VCaP (cell line): ENCODE measurements around the gene P2RY2.
"Not testable (repeated sequence)": the region's sequence is repeated elsewhere in the genome, so short reads cannot be mapped to it uniquely, and the experiment has no call there.

ENCODE experiments used
- H3K27ac ChIP-seq: fragments of 450-650 bp; 2 replicates; pipeline ENCODE4 v1.5.1; 2017
- TF ChIP-seq, protein P1 (sequence below): fragments of 450-650 bp; conservative IDR thresholded peaks from 2 replicates; pipeline ENCODE4 v1.5.1; 2017; ENCODE audit warnings: mild to moderate bottlenecking, moderate library complexity

P2RY2 gene

GRCh38 chr11:73230931-73231330 is 12.8 kb downstream of the P2RY2 start:
- TF ChIP-seq, protein P1, sequence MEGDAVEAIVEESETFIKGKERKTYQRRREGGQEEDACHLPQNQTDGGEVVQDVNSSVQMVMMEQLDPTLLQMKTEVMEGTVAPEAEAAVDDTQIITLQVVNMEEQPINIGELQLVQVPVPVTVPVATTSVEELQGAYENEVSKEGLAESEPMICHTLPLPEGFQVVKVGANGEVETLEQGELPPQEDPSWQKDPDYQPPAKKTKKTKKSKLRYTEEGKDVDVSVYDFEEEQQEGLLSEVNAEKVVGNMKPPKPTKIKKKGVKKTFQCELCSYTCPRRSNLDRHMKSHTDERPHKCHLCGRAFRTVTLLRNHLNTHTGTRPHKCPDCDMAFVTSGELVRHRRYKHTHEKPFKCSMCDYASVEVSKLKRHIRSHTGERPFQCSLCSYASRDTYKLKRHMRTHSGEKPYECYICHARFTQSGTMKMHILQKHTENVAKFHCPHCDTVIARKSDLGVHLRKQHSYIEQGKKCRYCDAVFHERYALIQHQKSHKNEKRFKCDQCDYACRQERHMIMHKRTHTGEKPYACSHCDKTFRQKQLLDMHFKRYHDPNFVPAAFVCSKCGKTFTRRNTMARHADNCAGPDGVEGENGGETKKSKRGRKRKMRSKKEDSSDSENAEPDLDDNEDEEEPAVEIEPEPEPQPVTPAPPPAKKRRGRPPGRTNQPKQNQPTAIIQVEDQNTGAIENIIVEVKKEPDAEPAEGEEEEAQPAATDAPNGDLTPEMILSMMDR: no peak
- H3K27ac ChIP-seq: no peak overlapping the region

GRCh38 chr11:73232487-73232886 is 14.4 kb downstream of the P2RY2 start:
- H3K27ac ChIP-seq: not testable (repeated sequence)

- H3K27ac ChIP-seq: no peak overlapping the region
- TF ChIP-seq, protein P1: no peak
Measured at GRCh38 chr11:73233211-73233610, 15.1 kb downstream of the P2RY2 start.

DNA sequence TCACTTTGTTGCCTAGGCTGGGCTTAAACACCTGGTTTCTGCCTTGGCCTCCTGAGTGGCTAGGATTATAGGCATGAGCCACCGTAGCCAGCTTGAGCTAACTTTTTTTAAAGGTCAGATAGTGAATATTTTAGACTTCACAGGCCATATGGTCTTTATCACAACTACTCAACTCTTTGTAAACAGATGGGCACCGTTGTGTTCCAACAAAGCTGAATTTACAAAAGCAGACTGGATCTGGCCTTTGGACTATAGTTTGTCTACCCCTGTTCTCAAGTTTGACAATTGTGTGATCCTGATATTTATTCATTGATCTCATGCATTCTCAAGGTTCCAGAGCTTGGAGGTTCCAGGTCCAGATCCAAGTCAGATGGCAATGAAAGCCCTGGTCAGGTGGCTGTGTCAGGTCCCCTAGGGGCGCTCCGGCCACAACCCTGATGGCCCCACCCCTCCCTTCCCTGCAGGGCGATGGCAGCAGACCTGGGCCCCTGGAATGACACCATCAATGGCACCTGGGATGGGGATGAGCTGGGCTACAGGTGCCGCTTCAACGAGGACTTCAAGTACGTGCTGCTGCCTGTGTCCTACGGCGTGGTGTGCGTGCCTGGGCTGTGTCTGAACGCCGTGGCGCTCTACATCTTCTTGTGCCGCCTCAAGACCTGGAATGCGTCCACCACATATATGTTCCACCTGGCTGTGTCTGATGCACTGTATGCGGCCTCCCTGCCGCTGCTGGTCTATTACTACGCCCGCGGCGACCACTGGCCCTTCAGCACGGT is 15.8 kb downstream of the P2RY2 start:
- TF ChIP-seq, protein P1: no peak
- no peak overlapping the region for H3K27ac ChIP-seq

DNA sequence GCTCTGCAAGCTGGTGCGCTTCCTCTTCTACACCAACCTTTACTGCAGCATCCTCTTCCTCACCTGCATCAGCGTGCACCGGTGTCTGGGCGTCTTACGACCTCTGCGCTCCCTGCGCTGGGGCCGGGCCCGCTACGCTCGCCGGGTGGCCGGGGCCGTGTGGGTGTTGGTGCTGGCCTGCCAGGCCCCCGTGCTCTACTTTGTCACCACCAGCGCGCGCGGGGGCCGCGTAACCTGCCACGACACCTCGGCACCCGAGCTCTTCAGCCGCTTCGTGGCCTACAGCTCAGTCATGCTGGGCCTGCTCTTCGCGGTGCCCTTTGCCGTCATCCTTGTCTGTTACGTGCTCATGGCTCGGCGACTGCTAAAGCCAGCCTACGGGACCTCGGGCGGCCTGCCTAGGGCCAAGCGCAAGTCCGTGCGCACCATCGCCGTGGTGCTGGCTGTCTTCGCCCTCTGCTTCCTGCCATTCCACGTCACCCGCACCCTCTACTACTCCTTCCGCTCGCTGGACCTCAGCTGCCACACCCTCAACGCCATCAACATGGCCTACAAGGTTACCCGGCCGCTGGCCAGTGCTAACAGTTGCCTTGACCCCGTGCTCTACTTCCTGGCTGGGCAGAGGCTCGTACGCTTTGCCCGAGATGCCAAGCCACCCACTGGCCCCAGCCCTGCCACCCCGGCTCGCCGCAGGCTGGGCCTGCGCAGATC is 16.5 kb downstream of the P2RY2 start:
- H3K27ac ChIP-seq: no peak overlapping the region
- TF ChIP-seq, protein P1: no peak

GRCh38 chr11:73235236-73235786 is 17.2 kb downstream of the P2RY2 start:
- TF ChIP-seq, protein P1: no peak
- H3K27ac ChIP-seq: no peak overlapping the region

DNA sequence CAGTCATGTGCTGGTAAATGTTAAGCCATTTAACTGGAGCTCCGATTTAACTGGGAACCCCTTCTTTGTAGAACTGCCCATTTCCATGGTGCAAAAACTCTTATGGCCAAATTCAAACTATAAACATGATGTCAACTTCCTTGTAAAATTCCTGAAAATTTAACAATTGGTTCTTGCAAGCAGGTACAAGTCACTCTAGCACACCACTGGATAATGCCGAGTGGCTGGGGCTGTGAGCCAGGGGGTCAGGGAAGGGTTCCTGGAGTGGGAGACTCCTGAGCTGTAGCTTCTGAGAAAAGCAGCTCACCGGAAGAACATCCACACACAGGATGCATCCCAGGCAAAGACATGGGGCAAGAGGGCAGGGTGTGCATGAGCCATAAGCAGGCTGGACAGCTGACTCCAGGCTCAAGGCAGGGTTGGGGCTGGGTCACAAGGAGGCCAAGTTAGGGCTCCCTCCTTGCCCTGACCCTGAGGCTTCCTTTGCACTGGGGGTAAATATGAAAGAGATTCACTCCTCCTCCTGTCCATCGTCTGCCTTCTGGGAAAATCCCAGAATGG is 18.2 kb downstream of the P2RY2 start:
- TF ChIP-seq, protein P1: no peak

More for the DNA sequence above, 18.2 kb downstream of the P2RY2 start:
- H3K27ac ChIP-seq: no peak overlapping the region
